Motor neuron (in vitro differentiated cells): ENCODE data around the gene SPTLC3. TPM values are rescaled to one million over a fixed set of nuclear protein-coding genes. Genes with fewer than 3 reads are reported as not detected.

ENCODE experiments used
- ATAC-seq, 8 experiments: fragments of 200-7000 bp; cut with Tn5 transposase; replicated peaks in 6 of 8; 2 replicates each; pipeline ENCODE4 v1.8.0; 2021; ENCODE audit warnings: mild to moderate bottlenecking in 8 of 8, moderate library complexity in 8 of 8
- H3K27ac ChIP-seq, 2 donors: fragments of 250-450 bp; sonication (Bioruptor Pico); 2 replicates each; pipeline ENCODE4 v1.9.0; 2021; ENCODE audit warnings: antibody characterized with exemption in 2 of 2, mild to moderate bottlenecking in 2 of 2, moderate library complexity in 1 of 2
- H3K4me1 ChIP-seq, 2 donors: fragments of 250-450 bp; sonication (Bioruptor Pico); replicated peaks in 1 of 2; 2 replicates each; pipeline ENCODE4 v1.6.1; 2021; ENCODE audit warnings: antibody characterized with exemption in 2 of 2, mild to moderate bottlenecking in 2 of 2, moderate library complexity in 1 of 2
- H3K4me3 ChIP-seq, 5 donors: fragments of 250-450 bp; sonication (Bioruptor Pico); 2 replicates each; pipeline ENCODE4 v1.9.0; 2021; ENCODE audit warnings: antibody characterized with exemption in 5 of 5, mild to moderate bottlenecking in 5 of 5, moderate library complexity in 4 of 5
- WGBS, 10 experiments: fragments of 450-650 bp; shearing (Covaris generic); methylation state at CpG; one replicate each; pipeline ENCODE4 v1.0.0; 2022; 5-methylcytosine and 5-hydroxymethylcytosine counted together
- in situ Hi-C, 9 experiments: fragments of 400-800 bp; cut with MboI; loops; one replicate each; pipeline ENCODE4 v1.15.0; 2021; ENCODE audit warnings: low sequenced_read_pairs in 9 of 9, low pct_unique_long_range_greater_than_20kb in 2 of 9; ENCODE audit not compliant: unreplicated experiment in 9 of 9
- total RNA-seq, 8 experiments: library from RNA; unstranded; fragments of 300-600 nt; gene quantifications; 2 replicates each; pipeline versions ENCODE4 v1.2.3 to v1.2.4, GENCODE V29; 2022

SPTLC3 gene
- total RNA-seq = 1 to 10 TPM in 4 of 8 experiments, under 1 TPM in 4; 0.04 to 4.8 (median 0.78) TPM

GRCh38 chr20:13008761-13009681 is at the start of gene SPTLC3:
SPTLC3 (plus strand) TSS chr20:13008972; CDS start chr20:13009268, 296 bp downstream.
- 5 to 69% (median 33%) methylated on average over 2 to 9 of the region's 9 CpGs; no CpG with 5 or more reads in 1 of the 10 experiments for WGBS, 10 experiments
- ATAC-seq = peak in 4 of 8 experiments; percentile 41 to 81 (median 67)
- no peak within 1 kb of the TSS for H3K27ac ChIP-seq
- no peak within 1 kb of the TSS for H3K4me3 ChIP-seq
- in situ Hi-C loops = no loop called here
- no peaks in the 10 kb centered on the region for H3K4me1 ChIP-seq

- in situ Hi-C loops = no loop called here
- 89 to 100% (median 95%) methylated on average over 2 to 4 of the region's 4 CpGs for WGBS, 10 experiments
- peaks cover 10 to 23% of the 10 kb centered on the region in 2 donors for H3K4me1 ChIP-seq
- H3K27ac ChIP-seq = no peak overlapping the region
- no peak for ATAC-seq
- H3K4me3 ChIP-seq = no peak overlapping the region
Measured at GRCh38 chr20:12961725-12962124, 47.0 kb upstream of the SPTLC3 start.

GRCh38 chr20:12962895-12963294 is 45.9 kb upstream of the SPTLC3 start:
- in situ Hi-C loops = no loop called here
- no peak for ATAC-seq
- Histone ChIP-seq H3K27ac (no peak overlapping the region), H3K4me3 (no peak overlapping the region), H3K4me1 (peaks cover 10 to 21% of the 10 kb centered on the region in 2 donors)
- 0 to 82% (median 20%) methylated on average over 1 to 2 of the region's 2 CpGs; no CpG with 5 or more reads in 1 of the 10 experiments for WGBS, 10 experiments

- in situ Hi-C loops = no loop called here
- no peak overlapping the region for H3K27ac ChIP-seq
- peaks cover 10 to 16% of the 10 kb centered on the region in 2 donors for H3K4me1 ChIP-seq
- no peak overlapping the region for H3K4me3 ChIP-seq
- ATAC-seq = no peak
- WGBS, 10 experiments = 0 to 90% (median 64%) methylated on average over 1 to 2 of the region's 3 CpGs; no CpG with 5 or more reads in 2 of the 10 experiments
Measured at GRCh38 chr20:12963416-12963815, 45.4 kb upstream of the SPTLC3 start.

GRCh38 chr20:12965212-12965869 is 43.4 kb upstream of the SPTLC3 start:
- ATAC-seq = peak in 5 of 8 experiments; percentile 87 to 94 (median 93)
- no peak overlapping the region for H3K4me3 ChIP-seq
- in situ Hi-C loops = loop anchor here in 1 of 9 experiments (5.0 kb wide), 1 partner anchor 137 kb away; no protein-coding TSS in a partner anchor
- peaks cover 10 to 12% of the 10 kb centered on the region in 2 donors for H3K4me1 ChIP-seq
- no peak overlapping the region for H3K27ac ChIP-seq

GRCh38 chr20:12965870-12966251 is 42.9 kb upstream of the SPTLC3 start:
- no peak overlapping the region for H3K4me3 ChIP-seq
- H3K4me1 ChIP-seq = peaks cover 10 to 12% of the 10 kb centered on the region in 2 donors
- in situ Hi-C loops = loop anchor here in 1 of 9 experiments (5.0 kb wide), 1 partner anchor 136 kb away; no protein-coding TSS in a partner anchor
- peak in 5 of 8 experiments; percentile 65 to 80 (median 77) for ATAC-seq
- no peak overlapping the region for H3K27ac ChIP-seq
- WGBS, 10 experiments = 15 to 67% (median 38%) methylated on average over 1 to 4 of the region's 4 CpGs; no CpG with 5 or more reads in 3 of the 10 experiments

GRCh38 chr20:12966468-12967085 is 42.2 kb upstream of the SPTLC3 start:
- in situ Hi-C loops = loop anchor here in 1 of 9 experiments (5.0 kb wide), 1 partner anchor 136 kb away; no protein-coding TSS in a partner anchor
- ATAC-seq = peak in 4 of 8 experiments; percentile 31 to 61 (median 51)
- Histone ChIP-seq H3K4me1 (peaks cover 10 to 12% of the 10 kb centered on the region in 2 donors), H3K27ac (no peak overlapping the region), H3K4me3 (no peak overlapping the region)
- 0 to 100% (median 17%) methylated on average over 1 of the region's 1 CpG; no CpG with 5 or more reads in 7 of the 10 experiments for WGBS, 10 experiments

GRCh38 chr20:12967932-12968331 is 40.8 kb upstream of the SPTLC3 start:
- no peak overlapping the region for H3K4me3 ChIP-seq
- in situ Hi-C loops = loop anchor here in 1 of 9 experiments (5.0 kb wide), 1 partner anchor 134 kb away; no protein-coding TSS in a partner anchor
- no peak for ATAC-seq
- H3K4me1 ChIP-seq = peaks cover 10 to 12% of the 10 kb centered on the region in 2 donors
- H3K27ac ChIP-seq = no peak overlapping the region

GRCh38 chr20:12968472-12968871 is 40.3 kb upstream of the SPTLC3 start:
- no peak overlapping the region for H3K27ac ChIP-seq
- in situ Hi-C loops = loop anchor here in 1 of 9 experiments (5.0 kb wide), 1 partner anchor 134 kb away; no protein-coding TSS in a partner anchor
- ATAC-seq = no peak
- 10 to 100% (median 94%) methylated on average over 1 to 4 of the region's 4 CpGs; no CpG with 5 or more reads in 2 of the 10 experiments for WGBS, 10 experiments
- peaks cover 10 to 12% of the 10 kb centered on the region in 2 donors for H3K4me1 ChIP-seq
- no peak overlapping the region for H3K4me3 ChIP-seq

- 31 to 95% (median 75%) methylated on average over 1 to 6 of the region's 7 CpGs; no CpG with 5 or more reads in 1 of the 10 experiments for WGBS, 10 experiments
- H3K4me3 ChIP-seq = no peak overlapping the region
- ATAC-seq = no peak
- H3K4me1 ChIP-seq = peaks cover 10 to 12% of the 10 kb centered on the region in 2 donors
- H3K27ac ChIP-seq = no peak overlapping the region
- in situ Hi-C loops = loop anchor here in 1 of 9 experiments (5.0 kb wide), 1 partner anchor 133 kb away; no protein-coding TSS in a partner anchor
Measured at GRCh38 chr20:12969071-12969669, 39.6 kb upstream of the SPTLC3 start.

- in situ Hi-C loops = no loop called here
- Histone ChIP-seq H3K4me3 (no peak overlapping the region), H3K4me1 (peaks cover 3 to 7% of the 10 kb centered on the region in 2 donors), H3K27ac (no peak overlapping the region)
- ATAC-seq = peak in 4 of 8 experiments; percentile 27 to 72 (median 57)
- 14 to 67% (median 44%) methylated on average over 1 to 3 of the region's 4 CpGs; no CpG with 5 or more reads in 1 of the 10 experiments for WGBS, 10 experiments
Measured at GRCh38 chr20:12970372-12970821, 38.4 kb upstream of the SPTLC3 start.
